HUES6 (cell line): ENCODE measurements around the gene EPB41L4A.

Experiments used
- H3K27ac ChIP-seq: 2 replicates; pipeline ENCODE4 v1.7.0; 2013; ENCODE audit warnings: low read depth, mild to moderate bottlenecking, low read length, inconsistent platforms
- H3K27me3 ChIP-seq: 2 replicates; pipeline ENCODE4 v1.6.1; 2013; ENCODE audit warnings: low read length; ENCODE audit not compliant: control insufficient read depth, insufficient read depth
- H3K36me3 ChIP-seq: 2 replicates; pipeline ENCODE4 v1.6.1; 2013; ENCODE audit warnings: low read length; ENCODE audit not compliant: control insufficient read depth, insufficient read depth
- H3K4me1 ChIP-seq: 2 replicates; pipeline ENCODE4 v1.6.1; 2013; ENCODE audit warnings: low read length; ENCODE audit not compliant: control insufficient read depth, insufficient read depth
- H3K4me3 ChIP-seq: 2 replicates; pipeline ENCODE4 v1.5.1; 2013; ENCODE audit warnings: low read depth, low read length
- H3K9ac ChIP-seq: one replicate; pipeline ENCODE4 v1.6.1; 2013; ENCODE audit warnings: mild to moderate bottlenecking, low read length
- H3K9me3 ChIP-seq: 2 replicates; pipeline ENCODE4 v1.6.1; 2013; ENCODE audit warnings: low read depth, low read length; ENCODE audit not compliant: control insufficient read depth, insufficient read depth

EPB41L4A gene

DNA sequence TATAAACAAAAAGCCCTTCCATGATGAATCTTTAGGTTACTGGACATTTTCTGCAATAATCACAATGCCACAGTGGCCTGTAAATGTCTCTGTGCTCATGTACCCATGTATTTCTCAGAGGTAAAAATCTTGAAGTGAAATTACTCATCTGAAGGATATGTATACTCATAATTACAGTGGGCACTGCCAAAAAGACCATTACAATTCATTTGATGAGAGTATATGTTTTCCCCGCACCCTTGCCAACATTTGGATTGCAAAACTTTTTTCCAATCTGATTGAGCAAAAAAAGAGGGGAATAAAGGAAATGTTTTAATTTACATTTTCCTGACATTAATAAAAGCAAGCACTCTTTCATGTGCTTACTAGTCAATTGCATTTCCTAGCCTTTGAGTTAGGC, 110.5 kb downstream of the EPB41L4A start:
- no peak overlapping the region for H3K27ac ChIP-seq
- no peaks in the 10 kb centered on the region for H3K27me3 ChIP-seq
- H3K4me3 ChIP-seq = no peak overlapping the region
- H3K4me1 ChIP-seq = no peaks in the 10 kb centered on the region
- no peaks in the 10 kb centered on the region for H3K36me3 ChIP-seq
- H3K9me3 ChIP-seq = no peaks in the 10 kb centered on the region
- no peak overlapping the region for H3K9ac ChIP-seq

DNA sequence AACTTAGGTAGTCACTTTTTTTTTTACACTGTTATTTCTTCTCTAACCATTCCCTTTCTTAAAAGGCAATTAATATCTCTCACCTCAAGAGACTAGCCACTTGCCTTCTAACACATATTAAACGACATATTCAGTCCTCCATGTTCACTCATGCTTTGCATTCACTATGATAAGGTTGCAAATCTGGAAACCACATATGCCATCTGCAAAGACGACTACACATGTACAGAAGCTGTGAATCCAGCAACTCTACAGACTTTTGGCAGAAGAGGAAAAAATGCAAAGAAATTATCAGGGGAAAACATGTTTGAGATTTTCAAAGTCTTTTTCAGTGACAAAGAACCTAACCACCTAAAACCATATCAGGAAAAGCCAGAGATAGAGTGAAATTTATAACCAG, 112.1 kb downstream of the EPB41L4A start:
- Histone ChIP-seq H3K27me3 (no peaks in the 10 kb centered on the region), H3K4me1 (no peaks in the 10 kb centered on the region), H3K36me3 (no peaks in the 10 kb centered on the region), H3K4me3 (no peak overlapping the region), H3K9me3 (no peaks in the 10 kb centered on the region), H3K9ac (no peak overlapping the region), H3K27ac (no peak overlapping the region)

DNA sequence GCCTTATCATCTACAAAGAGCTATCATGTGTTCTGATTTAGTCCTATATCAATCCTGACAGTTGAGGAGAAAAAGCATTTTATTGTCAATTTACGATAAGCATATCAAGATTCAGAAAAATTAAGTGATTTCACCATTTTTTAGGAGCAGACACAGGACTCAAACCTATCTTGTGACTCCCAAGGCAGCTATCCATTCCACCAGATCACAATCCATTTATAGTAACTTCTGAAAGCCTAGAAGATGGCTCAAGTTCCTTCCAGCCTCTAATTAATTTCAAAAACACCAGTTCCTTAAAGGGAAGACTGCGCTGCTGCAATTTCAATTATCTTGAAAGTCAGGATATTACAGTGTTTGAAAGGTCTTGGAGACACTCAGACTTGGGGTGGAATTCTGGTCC, 114.3 kb downstream of the EPB41L4A start:
- Histone ChIP-seq H3K4me3 (no peak overlapping the region), H3K27me3 (no peaks in the 10 kb centered on the region), H3K9ac (no peak overlapping the region), H3K9me3 (no peaks in the 10 kb centered on the region), H3K36me3 (no peaks in the 10 kb centered on the region), H3K4me1 (no peaks in the 10 kb centered on the region), H3K27ac (no peak overlapping the region)

GRCh38 chr5:112303685-112304084, 115.4 kb downstream of the EPB41L4A start:
- H3K27me3 ChIP-seq = no peaks in the 10 kb centered on the region
- no peak overlapping the region for H3K4me3 ChIP-seq
- H3K4me1 ChIP-seq = no peaks in the 10 kb centered on the region
- H3K27ac ChIP-seq = no peak overlapping the region
- no peak overlapping the region for H3K9ac ChIP-seq
- H3K36me3 ChIP-seq = no peaks in the 10 kb centered on the region
- no peaks in the 10 kb centered on the region for H3K9me3 ChIP-seq

GRCh38 chr5:112294126-112294525, 125.0 kb downstream of the EPB41L4A start:
- Histone ChIP-seq H3K4me1 (no peaks in the 10 kb centered on the region), H3K27ac (no peak overlapping the region), H3K9me3 (0 out of 2 replicates have a peak, but pooled peaks cover 2% of the 10 kb centered on the region), H3K9ac (no peak overlapping the region), H3K27me3 (no peaks in the 10 kb centered on the region), H3K4me3 (no peak overlapping the region), H3K36me3 (no peaks in the 10 kb centered on the region)

DNA sequence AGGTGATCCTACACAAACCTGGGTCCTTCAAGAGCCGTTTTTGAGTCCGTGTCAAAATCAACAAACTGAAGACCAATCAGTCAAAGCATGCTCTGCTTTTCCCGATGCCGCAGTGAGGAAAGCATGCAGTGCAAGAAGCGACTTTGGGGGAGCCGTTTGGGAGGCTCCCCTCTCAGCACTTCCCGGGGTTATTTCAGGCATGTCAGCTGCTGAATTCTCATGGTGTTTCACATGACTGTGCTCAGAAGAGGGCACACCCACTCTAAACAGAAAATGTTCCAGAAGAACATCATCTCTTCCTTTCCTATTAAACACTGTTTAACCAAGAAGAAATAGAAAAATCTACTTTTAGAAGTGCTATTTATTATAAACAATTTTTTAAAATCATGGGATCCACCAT, 125.5 kb downstream of the EPB41L4A start:
- H3K9me3 ChIP-seq = 0 out of 2 replicates have a peak, but pooled peaks cover 2% of the 10 kb centered on the region
- no peak overlapping the region for H3K9ac ChIP-seq
- no peaks in the 10 kb centered on the region for H3K36me3 ChIP-seq
- H3K4me3 ChIP-seq = no peak overlapping the region
- no peaks in the 10 kb centered on the region for H3K4me1 ChIP-seq
- H3K27ac ChIP-seq = no peak overlapping the region
- H3K27me3 ChIP-seq = no peaks in the 10 kb centered on the region

GRCh38 chr5:112290691-112291090, 128.4 kb downstream of the EPB41L4A start:
- Histone ChIP-seq H3K27me3 (no peaks in the 10 kb centered on the region), H3K27ac (no peak overlapping the region), H3K9ac (no peak overlapping the region), H3K4me1 (no peaks in the 10 kb centered on the region), H3K4me3 (no peak overlapping the region), H3K9me3 (no peaks in the 10 kb centered on the region), H3K36me3 (no peaks in the 10 kb centered on the region)

DNA sequence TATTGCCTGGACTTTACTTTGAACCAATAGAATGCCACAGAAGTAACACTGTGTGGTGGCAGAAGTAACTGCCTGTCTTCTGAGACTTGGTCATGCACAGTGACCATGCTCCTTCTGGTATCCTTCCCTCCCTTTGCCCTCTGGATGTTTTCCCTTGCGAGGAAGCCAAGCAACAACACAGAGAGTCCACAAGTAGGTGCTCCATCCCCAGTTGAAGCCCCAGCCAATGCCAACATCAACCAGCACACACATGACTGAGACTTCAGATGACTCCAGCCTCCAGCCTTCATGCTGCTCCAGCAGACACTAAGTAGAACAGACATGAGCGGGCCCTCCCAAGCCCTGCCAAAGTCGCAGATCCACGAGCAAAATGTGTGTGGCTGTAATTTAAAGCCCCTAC, 129.6 kb downstream of the EPB41L4A start:
- no peak overlapping the region for H3K9ac ChIP-seq
- no peak overlapping the region for H3K4me3 ChIP-seq
- H3K27me3 ChIP-seq = no peaks in the 10 kb centered on the region
- H3K36me3 ChIP-seq = no peaks in the 10 kb centered on the region
- H3K9me3 ChIP-seq = no peaks in the 10 kb centered on the region
- no peak overlapping the region for H3K27ac ChIP-seq
- no peaks in the 10 kb centered on the region for H3K4me1 ChIP-seq

DNA sequence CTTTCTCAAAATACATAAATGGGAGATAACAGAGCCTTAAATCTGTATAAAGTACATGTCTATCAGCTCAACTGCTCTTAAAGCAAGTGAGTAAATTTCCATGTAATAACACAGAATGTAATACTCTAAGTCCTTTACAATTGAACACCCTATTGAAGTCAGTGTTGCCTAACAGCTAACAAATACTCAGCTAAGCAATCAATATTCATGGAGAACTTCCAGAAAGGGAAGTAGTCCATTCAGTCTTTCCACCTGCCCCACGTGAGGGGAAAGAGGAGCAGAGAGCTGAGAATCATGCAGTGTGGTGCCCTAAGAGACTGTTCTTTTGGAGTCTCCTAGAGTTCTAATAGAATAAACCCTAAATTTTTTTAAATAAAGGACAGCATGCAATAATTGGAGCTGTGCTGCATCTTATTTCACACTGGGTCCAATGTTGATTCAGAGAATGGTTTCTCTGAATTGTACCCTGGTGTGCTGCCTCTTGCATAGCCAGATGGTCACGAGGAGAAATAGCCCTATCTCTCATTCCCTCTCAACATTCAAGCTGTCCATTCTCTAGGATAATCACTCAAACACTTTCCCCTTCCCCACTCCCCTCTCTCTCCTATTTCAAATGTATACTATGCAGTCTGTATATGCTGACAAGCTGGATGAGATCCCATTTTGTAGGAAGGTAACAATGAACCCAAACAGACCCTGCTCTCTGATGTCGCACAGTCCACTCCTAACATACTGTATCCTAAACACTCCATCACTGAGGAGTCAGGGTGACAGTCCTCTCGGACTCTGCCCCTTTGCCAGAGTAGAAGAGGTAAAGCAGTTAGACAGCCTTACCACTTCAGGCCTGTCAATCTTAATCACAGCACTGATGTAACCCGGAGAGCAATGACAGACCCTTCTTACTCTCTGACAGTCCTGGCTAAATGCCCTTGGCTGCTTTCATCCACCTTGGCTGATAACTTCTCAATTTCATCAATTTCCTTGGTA, 134.8 kb downstream of the EPB41L4A start:
- H3K9me3 ChIP-seq = no peaks in the 10 kb centered on the region
- H3K4me3 ChIP-seq = no peak overlapping the region
- no peak overlapping the region for H3K27ac ChIP-seq
- H3K9ac ChIP-seq = no peak overlapping the region
- 0 out of 2 replicates have a peak, but pooled peaks cover 3% of the 10 kb centered on the region for H3K4me1 ChIP-seq
- H3K27me3 ChIP-seq = no peaks in the 10 kb centered on the region
- H3K36me3 ChIP-seq = no peaks in the 10 kb centered on the region

DNA sequence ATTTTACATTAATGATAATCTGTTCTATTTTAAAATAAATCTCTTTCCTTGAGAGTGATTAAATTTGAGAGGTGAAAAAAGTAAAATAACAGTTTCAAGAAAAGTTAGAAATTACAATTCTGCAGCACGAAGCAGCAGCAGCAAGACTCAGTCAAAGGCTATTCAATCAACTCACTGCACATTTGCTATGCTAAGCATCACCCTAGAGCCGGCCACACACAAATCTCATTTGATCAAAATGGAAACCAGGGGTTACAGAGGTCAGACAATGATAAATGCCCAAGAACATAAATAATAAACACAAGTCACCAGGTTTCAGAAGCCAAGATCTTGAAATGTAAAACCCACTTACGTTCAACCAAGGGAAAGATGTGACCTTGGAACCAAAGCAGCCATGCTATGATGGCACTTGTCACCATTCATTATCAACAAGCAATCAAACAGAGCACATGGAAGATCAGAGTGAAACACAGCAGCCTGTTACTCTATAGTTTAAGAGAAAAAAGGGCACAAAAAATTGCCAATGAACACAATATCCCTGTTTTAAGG, 136.0 kb downstream of the EPB41L4A start:
- H3K9ac ChIP-seq = no peak overlapping the region
- H3K27ac ChIP-seq = no peak overlapping the region
- no peaks in the 10 kb centered on the region for H3K36me3 ChIP-seq
- H3K4me3 ChIP-seq = no peak overlapping the region
- H3K4me1 ChIP-seq = 0 out of 2 replicates have a peak, but pooled peaks cover 3% of the 10 kb centered on the region
- H3K27me3 ChIP-seq = no peaks in the 10 kb centered on the region
- no peaks in the 10 kb centered on the region for H3K9me3 ChIP-seq

GRCh38 chr5:112279082-112279481, 140.0 kb downstream of the EPB41L4A start:
- Histone ChIP-seq H3K4me1 (0 out of 2 replicates have a peak, but pooled peaks cover 3% of the 10 kb centered on the region), H3K27ac (no peak overlapping the region), H3K36me3 (no peaks in the 10 kb centered on the region), H3K9ac (no peak overlapping the region), H3K4me3 (no peak overlapping the region), H3K27me3 (no peaks in the 10 kb centered on the region), H3K9me3 (no peaks in the 10 kb centered on the region)
